ENCODE data around the gene NOD2. TPM values are rescaled to one million over a fixed set of nuclear protein-coding genes. Genes with fewer than 3 reads are reported as not detected.

NOD2 gene
- total and polyA plus RNA-seq, 5 donors from 2014 or later, result 1.5 to 11.7 (median 3.4) TPM

GRCh38 chr16:50735629-50736122, 42.3 kb downstream of the NOD2 start:
- DNase-seq (no peak), ATAC-seq (ENCODE audit: low read depth in 2 of 2) (no peak)
- H3K36me3 Mint-ChIP-seq, result peaks cover 20% of the 10 kb centered on the region
- peaks cover 3% of the 10 kb centered on the region for H3K36me3 ChIP-seq (ENCODE audit: control insufficient read depth, insufficient read depth, low read length)
- H3K9me3 Mint-ChIP-seq, result peaks cover 0 to 2% (median 0%) of the 10 kb centered on the region in 7 donors
- H3K4me1 ChIP-seq (ENCODE audit: control insufficient read depth, insufficient read depth, low read length, poor library complexity, severe bottlenecking), result peaks cover 8% of the 10 kb centered on the region
- no peak overlapping the region for H3K27ac Mint-ChIP-seq
- no peaks in the 10 kb centered on the region for H3K27me3 Mint-ChIP-seq
- H3K27ac ChIP-seq (ENCODE audit: insufficient read depth, low read length, poor library complexity, severe bottlenecking), result no peak overlapping the region
- no peak overlapping the region for H3K4me3 ChIP-seq (ENCODE audit: low read depth, low read length)
- peaks cover 0 to 22% (median 11%) of the 10 kb centered on the region in 4 donors for H3K4me1 Mint-ChIP-seq
- no peak overlapping the region for H3K4me3 Mint-ChIP-seq
- H3K27me3 ChIP-seq (ENCODE audit: control insufficient read depth, insufficient read depth, low read length), result no peaks in the 10 kb centered on the region
- no peaks in the 10 kb centered on the region for H3K9me3 ChIP-seq (ENCODE audit: control insufficient read depth in 2 of 2, low read length in 2 of 2)

GRCh38 chr16:50736448-50736847, 43.0 kb downstream of the NOD2 start:
- H3K9me3 ChIP-seq (ENCODE audit: control insufficient read depth in 2 of 2, low read length in 2 of 2), result no peaks in the 10 kb centered on the region
- H3K4me1 ChIP-seq (ENCODE audit: control insufficient read depth, insufficient read depth, low read length, poor library complexity, severe bottlenecking), result peaks cover 10% of the 10 kb centered on the region
- peaks cover 20% of the 10 kb centered on the region for H3K36me3 Mint-ChIP-seq
- H3K4me3 Mint-ChIP-seq, result no peak overlapping the region
- H3K27me3 Mint-ChIP-seq, result no peaks in the 10 kb centered on the region
- peaks cover 3% of the 10 kb centered on the region for H3K36me3 ChIP-seq (ENCODE audit: control insufficient read depth, insufficient read depth, low read length)
- H3K9me3 Mint-ChIP-seq, result peaks cover 0 to 2% (median 0%) of the 10 kb centered on the region in 7 donors
- no peak overlapping the region for H3K27ac ChIP-seq (ENCODE audit: insufficient read depth, low read length, poor library complexity, severe bottlenecking)
- ATAC-seq (ENCODE audit: low read depth in 2 of 2) (no peak), DNase-seq (no peak)
- no peaks in the 10 kb centered on the region for H3K27me3 ChIP-seq (ENCODE audit: control insufficient read depth, insufficient read depth, low read length)
- peak overlapping the region in 1 of 3 donors; percentile 33 for H3K27ac Mint-ChIP-seq
- no peak overlapping the region for H3K4me3 ChIP-seq (ENCODE audit: low read depth, low read length)
- peaks cover 0 to 23% (median 13%) of the 10 kb centered on the region in 4 donors for H3K4me1 Mint-ChIP-seq

GRCh38 chr16:50737420-50737959, 44.1 kb downstream of the NOD2 start:
- ATAC-seq (ENCODE audit: low read depth in 2 of 2), result no peak
- Histone ChIP-seq H3K9me3 (ENCODE audit: control insufficient read depth in 2 of 2, low read length in 2 of 2) (no peaks in the 10 kb centered on the region), H3K4me3 (ENCODE audit: low read depth, low read length) (no peak overlapping the region), H3K27me3 (ENCODE audit: control insufficient read depth, insufficient read depth, low read length) (no peaks in the 10 kb centered on the region), H3K4me1 (ENCODE audit: control insufficient read depth, insufficient read depth, low read length, poor library complexity, severe bottlenecking) (peaks cover 7% of the 10 kb centered on the region), H3K27ac (ENCODE audit: insufficient read depth, low read length, poor library complexity, severe bottlenecking) (no peak overlapping the region), H3K36me3 (ENCODE audit: control insufficient read depth, insufficient read depth, low read length) (no peaks in the 10 kb centered on the region)
- H3K36me3 Mint-ChIP-seq, result peaks cover 20% of the 10 kb centered on the region
- no peak for DNase-seq
- no peaks in the 10 kb centered on the region for H3K27me3 Mint-ChIP-seq
- peaks cover 0 to 2% (median 0%) of the 10 kb centered on the region in 7 donors for H3K9me3 Mint-ChIP-seq
- H3K4me1 Mint-ChIP-seq, result peaks cover 0 to 17% (median 13%) of the 10 kb centered on the region in 4 donors
- H3K4me3 Mint-ChIP-seq, result peak overlapping the region in 1 of 4 donors; percentile 50
- peak overlapping the region in 1 of 3 donors; percentile 33 for H3K27ac Mint-ChIP-seq

DNA sequence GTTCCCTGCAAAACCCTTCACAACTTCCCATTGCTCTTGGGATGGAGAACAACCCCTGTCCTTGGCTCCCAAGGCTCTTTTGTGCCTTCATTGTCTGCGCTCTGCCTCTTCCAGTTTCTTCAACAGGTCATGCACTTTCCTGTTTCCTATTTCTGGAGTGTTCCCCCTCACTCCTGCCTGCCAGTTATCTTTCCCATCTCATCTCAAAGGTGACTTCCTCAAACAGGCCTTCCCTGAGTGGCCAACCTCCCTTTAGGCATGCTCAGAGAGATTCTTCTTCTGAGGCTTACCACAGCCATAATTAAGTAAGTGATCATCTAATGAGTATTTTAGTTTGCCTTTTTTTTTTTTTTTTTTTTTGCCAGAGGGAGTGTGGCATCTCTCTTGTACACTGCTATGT, 45.6 kb downstream of the NOD2 start:
- Mint-ChIP-seq H3K4me1 (peaks cover 0 to 20% (median 17%) of the 10 kb centered on the region in 4 donors), H3K27ac (no peak overlapping the region), H3K27me3 (no peaks in the 10 kb centered on the region), H3K9me3 (peaks cover 0 to 2% (median 0%) of the 10 kb centered on the region in 7 donors), H3K36me3 (peaks cover 20% of the 10 kb centered on the region), H3K4me3 (peak overlapping the region in 1 of 4 donors; percentile 58)
- no peak overlapping the region for H3K4me3 ChIP-seq (ENCODE audit: low read depth, low read length)
- no peak for ATAC-seq (ENCODE audit: low read depth in 2 of 2)
- H3K4me1 ChIP-seq (ENCODE audit: control insufficient read depth, insufficient read depth, low read length, poor library complexity, severe bottlenecking), result peaks cover 17% of the 10 kb centered on the region
- no peaks in the 10 kb centered on the region for H3K9me3 ChIP-seq (ENCODE audit: control insufficient read depth in 2 of 2, low read length in 2 of 2)
- H3K27ac ChIP-seq (ENCODE audit: insufficient read depth, low read length, poor library complexity, severe bottlenecking), result no peak overlapping the region
- H3K27me3 ChIP-seq (ENCODE audit: control insufficient read depth, insufficient read depth, low read length), result no peaks in the 10 kb centered on the region
- no peaks in the 10 kb centered on the region for H3K36me3 ChIP-seq (ENCODE audit: control insufficient read depth, insufficient read depth, low read length)
- no peak for DNase-seq

GRCh38 chr16:50740736-50741135, 47.3 kb downstream of the NOD2 start:
- Mint-ChIP-seq H3K27me3 (no peaks in the 10 kb centered on the region), H3K9me3 (peaks cover 0 to 2% (median 0%) of the 10 kb centered on the region in 7 donors), H3K36me3 (peaks cover 26% of the 10 kb centered on the region), H3K4me1 (peaks cover 5 to 35% (median 26%) of the 10 kb centered on the region in 4 donors), H3K27ac (peak overlapping the region in 2 of 3 donors; percentile 91 to 98), H3K4me3 (peak overlapping the region in 3 of 4 donors; percentile 89 to 90 (median 90))
- peak overlapping the region; percentile 99 for H3K27ac ChIP-seq (ENCODE audit: insufficient read depth, low read length, poor library complexity, severe bottlenecking)
- DNase-seq (no peak), ATAC-seq (ENCODE audit: low read depth in 2 of 2) (no peak)
- no peaks in the 10 kb centered on the region for H3K36me3 ChIP-seq (ENCODE audit: control insufficient read depth, insufficient read depth, low read length)
- no peaks in the 10 kb centered on the region for H3K27me3 ChIP-seq (ENCODE audit: control insufficient read depth, insufficient read depth, low read length)
- peaks cover 34% of the 10 kb centered on the region for H3K4me1 ChIP-seq (ENCODE audit: control insufficient read depth, insufficient read depth, low read length, poor library complexity, severe bottlenecking)
- no peaks in the 10 kb centered on the region for H3K9me3 ChIP-seq (ENCODE audit: control insufficient read depth in 2 of 2, low read length in 2 of 2)
- H3K4me3 ChIP-seq (ENCODE audit: low read depth, low read length), result peak overlapping the region; percentile 97

DNA sequence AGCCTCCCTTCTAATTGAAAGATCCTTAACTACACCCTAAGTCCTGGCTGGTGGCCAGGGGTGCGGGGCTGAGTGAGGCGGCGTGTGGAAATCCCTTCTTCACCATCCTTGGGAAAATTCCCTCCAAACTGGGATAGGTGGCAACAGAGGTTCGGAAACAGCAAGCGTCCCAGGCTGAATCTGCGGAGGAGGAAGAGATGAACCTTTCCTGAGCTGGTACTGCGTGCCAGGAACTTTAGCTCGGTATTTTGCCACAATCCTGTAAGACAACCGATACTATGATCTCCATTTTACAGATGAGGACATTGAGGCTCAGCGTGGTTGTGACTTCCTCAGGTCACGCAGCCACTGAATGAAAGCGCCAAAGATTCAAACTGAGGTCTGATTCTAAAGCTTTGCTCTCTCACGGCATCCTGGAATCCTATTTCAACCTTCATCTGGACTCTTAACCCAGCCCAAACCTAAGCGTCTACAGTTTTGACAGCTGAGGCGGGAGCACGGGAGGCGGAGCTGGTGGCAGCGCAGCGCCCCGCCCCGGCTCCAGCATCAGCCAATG, 47.9 kb downstream of the NOD2 start:
- H3K4me3 Mint-ChIP-seq, result peak overlapping the region; percentile 89 to 92 (median 90)
- ATAC-seq (ENCODE audit: low read depth in 2 of 2), result no peak
- H3K27me3 Mint-ChIP-seq, result no peaks in the 10 kb centered on the region
- no peaks in the 10 kb centered on the region for H3K9me3 ChIP-seq (ENCODE audit: control insufficient read depth in 2 of 2, low read length in 2 of 2)
- H3K27ac ChIP-seq (ENCODE audit: insufficient read depth, low read length, poor library complexity, severe bottlenecking), result peak overlapping the region; percentile 99
- no peaks in the 10 kb centered on the region for H3K27me3 ChIP-seq (ENCODE audit: control insufficient read depth, insufficient read depth, low read length)
- H3K36me3 ChIP-seq (ENCODE audit: control insufficient read depth, insufficient read depth, low read length), result no peaks in the 10 kb centered on the region
- H3K9me3 Mint-ChIP-seq, result peaks cover 0 to 2% (median 0%) of the 10 kb centered on the region in 7 donors
- H3K4me3 ChIP-seq (ENCODE audit: low read depth, low read length), result peak overlapping the region; percentile 97
- H3K27ac Mint-ChIP-seq, result peak overlapping the region; percentile 91 to 98 (median 95)
- H3K4me1 ChIP-seq (ENCODE audit: control insufficient read depth, insufficient read depth, low read length, poor library complexity, severe bottlenecking), result peaks cover 40% of the 10 kb centered on the region
- H3K36me3 Mint-ChIP-seq, result peaks cover 26% of the 10 kb centered on the region
- no peak for DNase-seq
- H3K4me1 Mint-ChIP-seq, result peaks cover 5 to 37% (median 28%) of the 10 kb centered on the region in 4 donors

GRCh38 chr16:50741781-50742575, 48.6 kb downstream of the NOD2 start, which contains the start of gene CYLD:
Gene CYLD, plus strand, starts transcription at chr16:50742086. Its CDS starts 7,613 bp downstream, at chr16:50749699.
- Mint-ChIP-seq H3K27me3 (no peaks in the 10 kb centered on the region), H3K27ac (peak within 1 kb of the TSS; percentile 92 to 98 (median 95)), H3K9me3 (no peaks in the 10 kb centered on the region), H3K4me3 (peak within 1 kb of the TSS; percentile 98 to 99 (median 98)), H3K4me1 (peaks cover 6 to 40% (median 29%) of the 10 kb centered on the region in 4 donors), H3K36me3 (peaks cover 26% of the 10 kb centered on the region)
- Histone ChIP-seq H3K4me1 (ENCODE audit: control insufficient read depth, insufficient read depth, low read length, poor library complexity, severe bottlenecking) (peaks cover 46% of the 10 kb centered on the region), H3K27ac (ENCODE audit: insufficient read depth, low read length, poor library complexity, severe bottlenecking) (peak within 1 kb of the TSS; percentile 99), H3K36me3 (ENCODE audit: control insufficient read depth, insufficient read depth, low read length) (no peaks in the 10 kb centered on the region), H3K27me3 (ENCODE audit: control insufficient read depth, insufficient read depth, low read length) (no peaks in the 10 kb centered on the region), H3K9me3 (ENCODE audit: control insufficient read depth in 2 of 2, low read length in 2 of 2) (no peaks in the 10 kb centered on the region), H3K4me3 (ENCODE audit: low read depth, low read length) (peak within 1 kb of the TSS; percentile 98)
- ATAC-seq (ENCODE audit: low read depth in 2 of 2) (peak; percentile 94), DNase-seq (peak; percentile 100)

Measured in CD4-positive, CD25-positive, alpha-beta regulatory T cell (primary cell).